NCI-H1436 (cell line): ENCODE measurements around the gene RPS4Y2.

Experiments
- DNase-seq: peaks from one replicate; lab custom pipeline; 2025; lab: John Stamatoyannopoulos, UW

The RPS4Y2 gene

GRCh38 chrY:20755808-20756207 lies at the start of gene RPS4Y2:
TSS of gene RPS4Y2 (plus strand) at chrY:20756108. CDS start at chrY:20756164, 56 bp downstream.
- DNase-seq, result no peak

DNA sequence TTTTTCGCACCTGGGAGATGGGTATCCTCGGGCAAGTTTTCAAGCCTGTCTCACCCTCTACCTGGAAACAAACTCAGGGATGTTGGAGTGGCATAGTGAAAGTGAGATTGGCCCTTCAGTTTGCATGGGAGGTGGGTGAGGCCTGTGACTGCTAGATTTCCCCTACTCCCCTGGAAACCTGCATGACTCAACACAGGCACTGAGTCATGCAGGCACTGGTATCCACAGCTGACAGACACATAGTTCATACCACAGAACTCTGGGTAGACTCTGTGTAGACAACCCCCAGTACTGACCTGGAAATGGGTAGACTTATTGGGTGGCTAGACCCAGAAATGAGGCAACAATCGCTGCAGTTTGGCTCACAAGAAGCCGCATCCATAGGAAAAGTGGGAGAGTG lies 41.5 kb upstream of the RPS4Y2 start:
- DNase-seq, result no peak

DNA sequence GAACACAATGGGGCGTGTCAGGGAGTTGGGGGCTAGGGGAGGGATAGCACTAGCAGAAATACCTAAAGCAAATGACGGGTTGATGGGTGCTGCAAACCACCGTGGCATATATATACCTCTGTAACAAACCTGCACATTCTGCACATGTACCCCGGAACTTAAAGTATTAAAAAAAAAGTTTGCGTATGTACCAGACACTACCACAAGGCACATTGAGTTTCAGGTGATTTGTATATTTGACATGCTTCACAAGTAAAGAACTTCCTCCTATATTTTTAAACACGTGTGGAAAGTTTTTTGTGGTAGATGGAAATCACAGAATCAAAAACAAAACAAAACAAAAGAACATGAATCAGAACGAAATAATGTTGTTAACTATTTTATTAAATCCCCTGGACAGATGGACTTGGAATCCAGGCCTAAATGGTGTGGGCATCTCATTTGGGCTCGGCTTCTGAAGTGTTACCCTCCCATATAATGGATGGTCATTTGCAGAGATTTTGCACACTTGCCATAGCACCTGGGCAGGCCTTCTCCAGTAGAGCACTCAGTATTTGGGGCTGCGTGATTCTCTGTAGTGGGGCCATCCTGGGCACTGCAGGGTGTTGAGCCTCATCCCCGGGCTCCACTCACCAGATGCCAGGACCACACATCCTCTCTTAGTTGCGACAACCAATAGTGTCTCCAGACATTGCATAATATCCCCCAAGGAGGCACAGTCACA lies 29.6 kb upstream of the RPS4Y2 start:
- no peak for DNase-seq

DNA sequence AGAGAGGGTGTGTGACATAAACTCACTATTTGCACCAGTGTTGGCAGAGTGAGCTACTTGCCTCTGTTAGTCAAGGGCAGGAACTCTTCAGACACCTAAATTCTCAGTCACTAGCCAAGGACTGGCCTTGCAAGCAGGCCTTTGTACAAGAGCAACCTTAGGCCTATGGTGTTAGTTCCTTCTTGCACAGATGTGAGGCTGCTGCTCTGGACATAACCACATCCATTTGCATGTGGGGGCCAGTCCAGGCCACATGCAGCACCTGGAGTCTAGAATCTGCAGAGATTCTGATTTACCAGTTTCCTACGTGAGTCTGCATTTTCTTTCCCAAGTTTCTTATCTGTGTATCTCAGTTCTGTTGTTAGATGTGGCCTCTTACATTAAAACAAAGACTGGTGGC lies 20.7 kb upstream of the RPS4Y2 start:
- no peak for DNase-seq

GRCh38 chrY:20739806-20740205 lies 16.1 kb upstream of the RPS4Y2 start:
- no peak for DNase-seq

DNA sequence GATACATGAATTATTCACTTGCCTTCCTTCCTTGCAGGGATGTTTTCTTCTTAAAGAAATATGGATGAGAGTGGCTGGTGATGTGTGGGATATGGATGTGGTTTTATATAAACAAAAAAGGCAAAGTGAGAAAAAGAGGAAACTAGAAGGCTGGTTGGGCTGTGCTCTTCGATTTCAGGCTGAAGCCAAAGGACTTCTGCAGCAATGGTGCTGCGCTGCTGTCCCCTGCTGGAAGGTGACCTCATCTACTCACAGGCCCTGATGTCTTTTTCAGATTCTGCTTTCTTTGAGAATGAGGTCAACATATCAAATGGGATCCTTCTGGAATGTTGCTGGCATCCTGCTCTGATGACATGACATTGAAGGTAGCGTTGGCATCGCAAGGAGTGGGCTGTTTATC lies 15.3 kb upstream of the RPS4Y2 start:
- no peak for DNase-seq

DNA sequence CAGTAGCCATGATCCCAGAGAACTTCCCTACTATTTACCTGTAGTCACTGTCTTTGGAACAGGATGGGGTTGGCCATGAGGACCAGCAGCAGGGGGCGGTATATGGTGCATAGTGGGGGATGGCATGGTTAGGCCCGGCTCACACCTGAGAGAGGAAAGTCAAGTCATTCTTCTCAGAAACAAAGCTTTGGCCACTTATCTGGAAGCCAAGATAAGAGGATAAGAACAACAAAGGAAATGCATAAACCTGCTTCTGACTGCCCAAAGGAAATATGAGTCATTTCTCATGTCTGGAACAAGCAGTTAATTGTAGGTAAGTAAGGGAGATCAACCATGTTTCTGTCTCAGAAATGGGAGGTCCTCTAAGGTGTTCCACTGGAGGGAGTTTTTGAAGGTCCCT lies 10.8 kb upstream of the RPS4Y2 start:
- DNase-seq, result no peak

- no peak for DNase-seq
Measured at GRCh38 chrY:20746919-20747318, 9.0 kb upstream of the RPS4Y2 start.

DNA sequence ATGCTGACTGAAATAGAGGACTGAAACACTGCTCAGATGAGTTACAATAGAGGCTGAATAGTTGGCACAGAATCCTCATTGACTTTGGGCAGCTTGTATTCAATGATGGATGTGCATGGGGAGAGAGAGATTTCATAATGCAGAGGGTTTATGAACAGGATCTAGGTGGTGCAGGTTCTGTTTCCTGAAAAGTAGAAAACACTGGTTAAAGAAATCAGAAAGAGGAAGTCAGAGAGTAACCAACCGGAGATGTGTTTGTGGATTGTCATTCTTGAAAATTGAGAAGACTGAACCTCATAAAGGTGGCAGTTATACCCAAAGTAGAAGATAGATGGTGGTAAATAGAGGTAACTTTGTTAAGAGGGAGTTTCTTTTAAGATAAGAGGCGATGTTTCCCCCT lies 8.0 kb downstream of the RPS4Y2 start:
- DNase-seq, result no peak

DNA sequence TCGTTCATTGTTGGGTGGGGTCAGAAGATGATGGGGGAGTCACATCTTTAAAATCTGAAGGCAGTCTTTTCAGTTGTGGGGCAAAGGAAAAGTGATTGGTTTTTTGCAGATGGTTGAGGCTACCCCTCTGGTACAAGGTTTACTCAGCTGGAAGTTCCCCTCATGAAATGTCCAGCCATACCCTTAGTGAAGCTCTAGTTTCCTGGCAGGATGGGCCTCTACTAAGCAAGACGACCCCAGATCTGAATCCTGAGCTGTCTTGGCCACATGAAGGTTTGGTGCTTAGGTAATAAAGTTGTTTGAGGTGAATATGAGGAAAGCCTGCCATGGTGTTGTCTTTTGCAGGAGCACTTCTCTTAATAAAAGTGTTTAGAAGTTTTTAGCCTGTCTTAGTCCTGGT lies 9.2 kb downstream of the RPS4Y2 start:
- no peak for DNase-seq

DNA sequence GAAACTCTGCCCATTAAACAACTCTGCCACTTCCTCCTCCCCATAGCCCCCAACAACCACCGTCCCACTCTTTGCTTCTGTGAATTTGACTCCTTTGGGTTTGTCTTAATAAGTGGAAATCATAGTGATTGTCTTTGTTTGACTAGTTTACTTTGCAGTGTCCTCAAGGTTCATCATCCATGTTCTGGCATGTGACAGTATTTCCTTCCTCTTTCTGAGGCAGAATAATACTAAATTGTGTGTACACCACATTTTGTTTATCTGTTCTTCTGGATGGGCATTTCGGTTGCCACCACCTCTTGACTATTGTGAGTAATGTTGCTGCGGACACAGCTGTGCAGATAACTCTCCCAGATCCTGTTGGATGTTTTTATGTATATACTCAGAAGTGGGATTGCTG lies 14.8 kb downstream of the RPS4Y2 start:
- no peak for DNase-seq

DNA sequence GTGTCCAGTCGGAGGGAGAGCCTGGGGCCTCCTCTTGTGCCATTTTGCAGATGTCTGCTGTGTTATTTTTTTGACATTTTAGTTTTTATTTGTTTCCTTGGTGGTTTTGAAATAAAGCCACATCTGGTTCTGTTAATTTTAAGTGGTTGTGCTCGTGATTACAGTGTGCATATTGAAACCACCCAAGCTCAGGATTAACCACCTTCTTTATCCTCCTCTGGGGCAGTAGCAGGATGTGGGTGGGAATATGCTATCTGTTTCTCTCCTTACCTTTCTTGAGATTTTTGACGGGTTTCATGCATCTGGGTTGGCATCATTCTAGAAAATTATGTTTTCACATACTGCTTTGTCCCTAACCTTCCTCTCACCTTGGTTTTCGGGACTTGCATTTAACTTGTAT lies 20.2 kb downstream of the RPS4Y2 start:
- no peak for DNase-seq

DNA sequence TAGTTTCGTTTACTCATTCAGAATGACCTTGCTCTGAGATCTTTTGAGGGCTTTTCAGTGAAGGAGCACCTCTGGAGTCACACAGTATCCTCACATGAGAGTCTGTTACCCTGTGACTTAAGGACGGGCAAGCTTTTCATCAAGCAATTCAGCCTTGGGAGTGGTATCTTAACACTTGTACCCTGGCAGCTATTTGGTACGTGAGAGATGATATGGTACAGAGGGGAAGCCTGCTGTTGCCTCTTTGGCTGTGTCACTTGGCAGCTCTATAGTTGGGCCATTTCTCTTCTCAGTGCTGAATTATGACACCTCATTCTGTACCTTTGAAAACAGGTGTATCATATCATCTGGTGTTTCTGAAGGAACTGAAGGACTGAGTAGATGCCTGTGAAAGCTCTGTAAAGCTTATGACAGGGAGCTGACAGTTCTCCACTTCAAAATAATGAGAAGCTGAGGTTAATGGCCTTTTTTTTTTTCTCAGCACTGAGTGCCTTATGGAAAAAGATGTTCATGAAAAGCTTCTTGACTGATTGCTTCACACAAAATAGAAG lies 24.3 kb downstream of the RPS4Y2 start:
- DNase-seq, result no peak

- DNase-seq, result no peak
Measured at GRCh38 chrY:20780776-20781175, 24.9 kb downstream of the RPS4Y2 start.

GRCh38 chrY:20781408-20781807 lies 25.5 kb downstream of the RPS4Y2 start:
- no peak for DNase-seq

DNA sequence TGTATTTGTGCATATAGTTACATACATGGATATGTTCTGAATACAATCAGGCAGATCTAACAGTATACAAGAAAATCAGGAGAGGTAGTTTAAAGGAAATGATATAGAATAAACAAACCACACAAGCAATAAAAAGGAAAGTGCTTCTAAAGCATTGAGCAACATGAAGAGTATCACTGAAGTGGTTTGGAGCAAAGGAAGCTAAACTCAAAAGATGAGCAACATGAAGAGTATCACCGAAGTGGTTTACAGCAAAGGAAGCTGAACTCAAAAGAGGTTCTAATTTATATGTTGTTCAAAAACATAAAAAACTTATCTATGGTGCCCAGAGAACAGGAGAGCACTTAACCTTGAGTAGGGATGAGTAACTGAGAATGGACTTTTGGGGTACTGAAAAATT lies 29.1 kb downstream of the RPS4Y2 start:
- no peak for DNase-seq

DNA sequence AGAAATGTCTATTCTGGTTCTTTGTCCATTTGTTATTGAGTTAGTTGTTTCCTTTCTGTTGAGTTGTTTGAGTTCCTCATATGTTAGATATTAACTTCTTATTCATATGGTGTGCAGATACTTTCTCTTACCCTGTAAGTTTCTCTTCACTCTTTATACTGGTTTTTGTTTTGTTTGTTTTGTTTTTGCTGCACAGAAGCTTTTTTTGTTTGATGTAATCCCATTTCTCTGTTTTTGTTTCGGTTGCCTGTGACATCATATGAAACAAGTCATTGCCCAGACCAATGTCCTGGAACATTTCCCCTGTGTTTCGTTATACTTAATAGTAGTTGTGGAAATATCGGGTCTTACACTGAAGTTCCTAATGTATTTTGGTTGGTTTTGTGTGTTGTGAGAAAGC lies 31.2 kb downstream of the RPS4Y2 start:
- no peak for DNase-seq

GRCh38 chrY:20798351-20799049 lies 42.6 kb downstream of the RPS4Y2 start:
- DNase-seq, result no peak

GRCh38 chrY:20802659-20803058 lies 46.8 kb downstream of the RPS4Y2 start:
- no peak for DNase-seq

GRCh38 chrY:20806243-20806642 lies 50.3 kb downstream of the RPS4Y2 start:
- no peak for DNase-seq

DNA sequence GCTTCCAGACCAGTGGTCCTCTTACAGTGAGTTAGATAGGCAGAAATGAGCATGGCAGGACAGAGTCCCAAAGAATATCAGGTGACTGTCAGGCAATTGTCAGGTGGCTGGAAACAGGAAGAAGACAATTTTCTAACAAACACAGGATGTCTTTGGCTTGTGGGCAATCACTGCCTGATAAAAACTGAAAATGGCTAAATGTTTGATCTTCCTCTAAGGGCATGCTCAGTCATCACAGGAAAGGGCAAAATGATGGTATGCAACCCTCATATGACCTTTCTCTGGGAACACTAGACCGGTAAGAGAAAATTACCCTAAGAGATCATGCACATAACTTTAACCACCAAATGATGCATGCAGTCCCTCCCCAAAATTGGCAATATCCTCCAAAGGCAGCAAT lies 57.6 kb downstream of the RPS4Y2 start:
- no peak for DNase-seq

DNA sequence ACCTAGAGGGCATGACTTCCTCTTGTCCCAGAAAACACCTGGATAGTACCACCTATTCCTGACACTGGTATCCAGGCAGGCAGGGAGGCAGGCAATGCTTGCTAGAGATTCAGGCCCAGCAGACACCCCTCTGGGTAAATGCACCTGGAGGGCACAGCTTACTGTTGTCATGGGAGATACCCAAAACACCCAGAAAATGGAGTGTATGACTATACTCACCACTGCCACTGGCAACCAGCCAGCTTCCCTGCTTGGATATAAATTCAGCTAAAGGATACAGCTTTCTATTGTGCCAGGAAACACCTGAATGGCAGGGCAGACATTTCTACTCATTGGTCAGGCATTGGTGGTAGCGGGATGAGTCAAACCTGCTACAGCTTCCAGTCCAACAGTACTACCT lies 58.9 kb downstream of the RPS4Y2 start:
- no peak for DNase-seq

DNA sequence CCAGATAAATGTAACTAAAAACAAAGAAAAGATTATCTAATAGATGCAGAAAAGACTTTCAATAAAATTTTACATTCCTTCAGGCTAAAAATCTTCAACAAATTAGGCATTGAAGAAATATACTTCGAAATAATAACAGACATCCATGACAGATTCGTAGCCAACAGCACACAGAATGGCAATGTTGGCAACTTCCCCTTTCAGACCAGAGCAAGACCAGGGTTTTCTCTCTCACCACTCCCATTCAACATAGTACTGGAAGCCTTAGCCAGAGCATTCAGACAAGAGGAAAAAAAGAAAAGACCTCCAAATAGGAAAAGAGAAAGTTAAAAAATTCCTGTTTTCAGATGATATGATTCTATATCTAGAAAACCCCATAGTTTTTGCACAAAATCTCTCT lies 61.2 kb downstream of the RPS4Y2 start:
- DNase-seq, result no peak
